NCI-H1048 (cell line): Measurements from ENCODE around the gene SLC6A6.
"Not testable (repeated sequence)": the region's sequence is repeated elsewhere in the genome, so short reads cannot be mapped to it uniquely, and the experiment has no call there.

Experiments
- DNase-seq: peaks from one replicate; lab custom pipeline; 2025; lab: John Stamatoyannopoulos, UW

SLC6A6 gene

GRCh38 chr3:14507757-14508504 lies 105.5 kb downstream of the SLC6A6 start:
- DNase-seq, result no peak

DNA sequence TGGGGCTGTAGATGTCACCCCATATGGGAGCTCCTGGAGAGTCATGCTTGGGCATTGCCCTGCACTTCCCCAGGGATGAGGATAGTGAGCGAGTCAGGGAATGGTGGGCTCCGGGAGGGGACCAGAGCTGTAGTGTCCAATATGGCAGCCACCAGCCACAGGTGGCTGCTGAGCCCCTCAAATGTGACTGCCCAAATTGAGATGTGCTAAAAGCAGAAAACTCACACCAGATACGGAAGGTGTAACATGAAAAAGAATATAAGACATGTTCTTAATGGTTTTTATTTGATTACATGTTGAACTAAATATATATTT lies 106.1 kb downstream of the SLC6A6 start:
- no peak for DNase-seq

DNA sequence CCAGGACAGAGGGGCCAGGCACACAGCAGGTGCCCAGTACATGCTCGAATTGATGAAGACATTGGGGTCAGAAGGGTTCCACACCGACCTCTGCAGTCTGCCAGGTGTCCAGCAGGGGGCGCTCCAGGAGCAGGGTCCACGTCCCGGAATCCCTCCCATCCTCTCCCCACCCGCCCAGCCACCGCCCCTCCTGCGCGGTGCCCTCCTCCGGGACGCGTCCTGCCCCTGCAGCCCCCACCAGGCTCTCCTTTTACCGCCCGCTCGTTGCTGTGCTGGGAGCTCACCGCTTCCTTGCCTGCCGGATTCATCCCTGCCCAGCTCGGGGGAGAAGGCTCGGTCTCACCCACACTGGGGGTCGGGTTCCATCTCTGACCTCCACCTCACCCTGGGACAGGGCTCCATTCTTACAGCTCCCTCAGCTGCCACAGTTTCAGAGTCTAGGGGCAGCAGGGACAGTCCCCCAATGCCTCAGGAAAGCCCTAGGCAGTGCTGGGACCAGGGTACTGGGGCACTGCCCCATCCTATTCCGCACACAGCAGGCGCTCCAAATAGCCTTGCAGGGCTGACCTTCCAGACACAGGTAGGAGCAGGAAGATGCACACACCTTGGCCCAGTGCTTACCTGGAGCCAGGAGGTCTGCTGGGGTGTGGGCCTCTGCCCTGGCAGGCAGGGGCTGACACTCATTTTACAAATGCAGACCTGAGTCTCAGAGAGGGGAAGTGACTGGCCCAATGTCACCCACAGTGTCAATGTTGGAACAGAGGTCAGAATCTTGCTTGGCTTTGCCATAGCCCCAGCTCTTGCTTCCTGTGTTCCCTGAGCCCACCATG lies 106.8 kb downstream of the SLC6A6 start:
- peak; percentile 18 for DNase-seq

GRCh38 chr3:14509796-14510100 lies 107.3 kb downstream of the SLC6A6 start:
- no peak for DNase-seq

GRCh38 chr3:14510838-14511622 lies 108.6 kb downstream of the SLC6A6 start:
- DNase-seq, result no peak

GRCh38 chr3:14511623-14512280 lies 109.3 kb downstream of the SLC6A6 start:
- no peak for DNase-seq

GRCh38 chr3:14512281-14512941 lies 110.0 kb downstream of the SLC6A6 start:
- DNase-seq, result no peak

- no peak for DNase-seq
These were observed 110.5 kb downstream of the SLC6A6 start for GRCh38 chr3:14512942-14513327.

DNA sequence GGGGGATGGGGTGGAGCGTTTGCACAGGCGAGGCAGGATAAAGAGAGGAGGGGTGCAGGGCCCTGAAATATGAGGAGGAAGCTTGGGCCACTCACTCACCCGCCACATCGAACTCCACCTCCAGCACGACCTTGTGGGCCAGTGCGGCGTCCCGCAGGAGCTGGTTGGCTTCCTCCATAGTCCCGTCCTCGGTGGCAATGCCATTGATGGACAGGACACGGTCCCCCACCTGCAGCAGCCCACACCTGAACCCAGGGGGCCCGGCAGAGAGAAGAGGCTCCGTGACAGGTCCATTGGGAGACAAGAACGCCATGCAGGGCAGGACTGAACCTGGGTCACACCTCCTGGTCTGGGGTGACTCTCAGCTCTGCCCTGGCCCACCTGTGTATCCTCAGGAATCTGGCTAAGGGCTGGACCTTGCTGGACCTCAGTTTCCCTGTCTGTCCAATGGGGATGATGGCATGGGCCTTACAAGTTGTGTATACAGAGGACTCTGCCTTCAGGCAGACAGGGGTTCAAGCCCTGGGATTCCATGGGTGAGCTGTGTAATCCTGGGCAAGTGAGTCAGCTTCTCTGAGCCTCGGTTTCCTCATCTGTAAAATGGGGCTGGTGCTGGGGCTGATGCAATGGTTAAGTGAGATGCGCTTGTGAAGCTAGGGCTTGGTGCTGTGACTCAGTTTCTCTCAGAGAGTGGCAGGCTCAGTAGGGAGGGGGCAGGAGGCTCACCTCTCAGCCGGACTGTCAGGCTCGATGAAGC lies 111.3 kb downstream of the SLC6A6 start:
- DNase-seq, result no peak

DNA sequence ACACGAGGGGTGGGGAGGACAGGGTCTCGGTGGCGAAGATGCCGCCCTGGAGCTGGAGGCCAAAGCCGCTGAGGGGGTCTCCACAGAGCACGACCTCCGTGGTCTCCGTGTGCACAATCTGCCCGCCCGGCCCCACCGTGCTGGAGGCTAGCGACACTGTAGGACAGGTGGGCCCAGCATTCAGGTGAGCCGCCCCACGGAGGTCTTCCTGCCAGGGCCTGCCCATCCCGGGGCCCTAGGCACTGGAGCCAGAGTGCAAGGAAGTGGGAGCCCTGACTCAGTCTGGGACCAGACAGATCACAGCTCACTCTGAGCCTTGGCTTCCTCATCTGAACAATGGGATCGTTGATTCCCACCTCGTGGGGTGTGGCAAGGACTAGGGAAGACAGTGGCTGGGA lies 111.9 kb downstream of the SLC6A6 start:
- DNase-seq, result no peak

- DNase-seq, result not testable (repeated sequence)
These were observed 113.1 kb downstream of the SLC6A6 start for GRCh38 chr3:14515526-14515925.

DNA sequence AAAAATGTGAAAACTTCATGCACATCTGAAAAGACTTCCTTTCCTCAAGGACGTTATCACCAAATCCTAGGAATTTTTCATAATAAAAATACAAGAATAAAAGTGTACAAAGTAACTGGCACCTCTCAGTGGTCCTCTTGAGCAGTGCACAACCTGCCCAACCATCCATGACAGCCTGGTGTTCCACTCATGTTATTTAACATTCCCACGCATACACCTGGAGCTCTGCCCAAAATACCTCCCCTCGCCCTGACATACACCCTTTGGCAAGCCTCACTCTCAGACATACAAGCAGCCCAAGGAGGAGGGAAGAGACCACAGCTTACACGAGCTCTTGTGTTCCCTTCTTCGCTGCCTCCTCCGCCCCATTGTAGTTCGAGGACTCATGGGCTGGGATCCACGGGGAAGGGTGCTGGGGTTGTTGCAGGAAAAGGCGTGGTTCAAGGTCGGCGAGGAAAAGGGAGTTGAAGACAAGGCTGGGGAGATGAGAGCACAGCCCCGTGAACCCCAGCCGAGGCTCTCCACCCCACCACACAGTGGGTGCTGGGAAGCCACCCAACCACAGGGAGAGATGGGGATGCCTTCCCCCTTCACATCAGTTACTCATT lies 114.4 kb downstream of the SLC6A6 start:
- DNase-seq, result no peak

GRCh38 chr3:14517601-14518431 lies 115.4 kb downstream of the SLC6A6 start:
- DNase-seq, result no peak

GRCh38 chr3:14518432-14518802 lies 116.0 kb downstream of the SLC6A6 start:
- DNase-seq, result no peak

- DNase-seq, result no peak
These were observed 116.5 kb downstream of the SLC6A6 start for GRCh38 chr3:14518893-14519292.

DNA sequence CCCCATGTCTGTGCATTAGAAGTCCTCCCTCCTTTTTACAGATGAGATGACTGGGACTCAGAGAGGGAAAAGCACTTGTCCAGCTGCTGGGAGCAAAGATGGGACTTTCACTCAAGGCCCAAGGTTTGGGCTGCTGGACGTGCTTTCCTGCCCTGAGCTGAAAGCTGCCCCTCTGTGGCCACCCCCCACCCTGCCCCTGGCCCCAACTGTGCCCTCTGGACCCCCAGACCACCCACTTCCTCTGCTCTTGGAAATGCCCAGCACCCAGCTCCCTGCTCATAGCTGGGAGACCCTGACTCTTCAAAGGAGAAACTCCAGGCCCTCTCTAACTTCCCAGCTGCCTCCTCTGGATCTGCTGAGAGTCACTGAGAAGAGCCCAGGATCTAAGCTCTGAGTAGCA lies 117.0 kb downstream of the SLC6A6 start:
- DNase-seq, result no peak

- no peak for DNase-seq
These were observed 117.7 kb downstream of the SLC6A6 start for GRCh38 chr3:14520149-14520548.

- DNase-seq, result no peak
These were observed 118.6 kb downstream of the SLC6A6 start for GRCh38 chr3:14520967-14521366.

DNA sequence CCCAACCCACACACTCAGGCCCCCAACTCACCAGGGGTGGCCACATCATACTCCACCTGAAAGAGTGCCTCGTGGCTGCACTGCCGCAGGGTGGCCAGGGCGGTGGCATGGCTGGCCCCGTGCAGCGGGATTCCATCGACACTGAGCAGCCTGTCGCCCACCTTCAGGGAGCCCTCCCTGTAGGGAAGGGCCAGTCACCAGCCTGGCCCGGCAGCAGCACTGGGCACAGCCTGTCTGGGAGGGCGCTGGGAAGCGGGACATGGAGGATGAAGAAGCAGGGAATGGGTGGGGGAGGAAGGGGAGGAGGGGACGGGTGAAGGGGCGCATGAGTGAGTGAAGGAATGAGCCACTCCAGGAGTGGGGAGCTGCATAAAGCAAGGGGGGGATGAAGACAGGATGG lies 119.2 kb downstream of the SLC6A6 start:
- no peak for DNase-seq

DNA sequence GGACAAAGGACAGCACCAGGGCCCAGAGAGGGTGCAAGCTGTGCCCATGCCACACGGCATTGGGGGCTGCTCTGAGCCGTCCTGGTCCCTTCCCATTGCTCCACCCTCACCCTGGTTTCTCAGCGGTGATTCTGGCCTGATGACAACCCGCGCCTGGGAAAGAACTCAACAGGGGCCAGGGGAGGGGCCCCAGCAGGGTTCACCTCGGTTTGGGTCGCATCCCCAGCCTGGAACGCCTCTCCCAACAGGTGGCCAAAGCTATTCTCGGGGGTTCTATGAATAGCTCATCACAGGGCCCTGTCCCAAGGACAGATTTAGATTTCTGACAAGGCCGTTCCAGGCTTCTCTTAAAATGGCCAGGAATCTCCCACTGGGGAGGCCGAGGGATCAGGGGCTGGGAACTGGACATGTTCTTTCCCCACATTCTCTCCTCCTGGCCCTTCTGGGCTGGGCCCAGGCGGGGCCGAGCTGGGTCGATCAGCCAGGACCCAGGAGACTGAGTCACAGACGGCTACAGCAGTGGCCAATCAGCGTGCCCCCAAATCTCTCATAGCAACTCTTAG lies 119.8 kb downstream of the SLC6A6 start:
- no peak for DNase-seq
